B cell (primary cell): ENCODE data around the gene STK4.

Source experiments
- EZH2 ChIP-seq: IDR thresholded peaks from 2 replicates; pipeline ENCODE4 v1.6.1; 2012; ENCODE audit warnings: borderline replicate concordance, low read depth, mild to moderate bottlenecking, moderate library complexity, low read length; ENCODE audit not compliant: insufficient read depth, poor library complexity, severe bottlenecking
- TF ChIP-seq, protein P1 (sequence below): fragments of 200-600 bp; IDR thresholded peaks from one replicate; pipeline ENCODE4 v1.8.0; 2022; ENCODE audit warnings: antibody characterized with exemption, mild to moderate bottlenecking

DNA sequence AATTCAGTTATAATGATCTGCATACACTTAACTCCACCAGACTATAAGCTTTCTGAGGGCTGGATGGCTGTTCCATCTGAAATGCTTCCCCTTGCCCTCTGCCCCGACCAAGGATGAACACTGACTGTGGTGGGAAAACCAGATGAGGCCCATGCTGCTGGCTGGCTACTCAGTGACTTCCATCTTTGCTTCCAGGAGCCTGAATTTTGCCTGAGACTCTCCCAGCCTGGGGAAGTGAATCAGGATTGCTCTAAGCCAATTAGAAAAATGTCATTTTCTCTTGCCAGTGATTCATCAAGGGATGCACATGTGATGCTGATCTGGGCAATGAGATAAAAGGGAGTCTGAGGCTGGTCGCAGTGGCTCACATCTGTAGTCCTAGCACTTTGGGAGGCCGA is 4.4 kb upstream of the STK4 start:
- TF ChIP-seq, protein P1, sequence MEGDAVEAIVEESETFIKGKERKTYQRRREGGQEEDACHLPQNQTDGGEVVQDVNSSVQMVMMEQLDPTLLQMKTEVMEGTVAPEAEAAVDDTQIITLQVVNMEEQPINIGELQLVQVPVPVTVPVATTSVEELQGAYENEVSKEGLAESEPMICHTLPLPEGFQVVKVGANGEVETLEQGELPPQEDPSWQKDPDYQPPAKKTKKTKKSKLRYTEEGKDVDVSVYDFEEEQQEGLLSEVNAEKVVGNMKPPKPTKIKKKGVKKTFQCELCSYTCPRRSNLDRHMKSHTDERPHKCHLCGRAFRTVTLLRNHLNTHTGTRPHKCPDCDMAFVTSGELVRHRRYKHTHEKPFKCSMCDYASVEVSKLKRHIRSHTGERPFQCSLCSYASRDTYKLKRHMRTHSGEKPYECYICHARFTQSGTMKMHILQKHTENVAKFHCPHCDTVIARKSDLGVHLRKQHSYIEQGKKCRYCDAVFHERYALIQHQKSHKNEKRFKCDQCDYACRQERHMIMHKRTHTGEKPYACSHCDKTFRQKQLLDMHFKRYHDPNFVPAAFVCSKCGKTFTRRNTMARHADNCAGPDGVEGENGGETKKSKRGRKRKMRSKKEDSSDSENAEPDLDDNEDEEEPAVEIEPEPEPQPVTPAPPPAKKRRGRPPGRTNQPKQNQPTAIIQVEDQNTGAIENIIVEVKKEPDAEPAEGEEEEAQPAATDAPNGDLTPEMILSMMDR: no peak
- no peak for TF ChIP-seq EZH2
